ENCODE measurements around the gene SURF1.

GRCh38 chr9:133368249-133368881, 12.1 kb upstream of the SURF1 start:
- no peak for TF ChIP-seq HNRNPLL (IDR thresholded peaks at IDR 0.05; ENCODE audit: low read depth, low read length, poor library complexity, severe bottlenecking)
- TF ChIP-seq JUND (IDR thresholded peaks at IDR 0.05; ENCODE audit: borderline replicate concordance, low read depth, low read length): no peak
- no peak for TF ChIP-seq JUND (tag; IDR thresholded peaks at IDR 0.05; ENCODE audit: borderline replicate concordance, low read depth, low read length)
